Forelimb muscle (tissue), 1 donor: ENCODE measurements around the gene HLA-DQA2. TPM values are rescaled to one million over a fixed set of nuclear protein-coding genes. Genes with fewer than 3 reads are reported as not detected.
"Not testable (repeated sequence)": the region's sequence is repeated elsewhere in the genome, so short reads cannot be mapped to it uniquely, and the experiment has no call there.

ENCODE experiments used
- DNase-seq: peaks from one replicate; pipeline ENCODE4 v3.0.0-alpha.2; 2013; ENCODE audit warnings: low read depth
- polyA plus RNA-seq: library from polyadenylated mRNA; unstranded; fragments of 120-200 nt; gene quantifications from one replicate; pipeline ENCODE4 v1.2.1, GENCODE V29; 2013; ENCODE audit not compliant: insufficient read length

The HLA-DQA2 gene
- polyA plus RNA-seq, 1 donor: 0.27 TPM

GRCh38 chr6:32779036-32779435, 37.8 kb downstream of the HLA-DQA2 start:
- no peak for DNase-seq

- DNase-seq: not testable (repeated sequence)
Observed at GRCh38 chr6:32782923-32783322, 41.7 kb downstream of the HLA-DQA2 start.

- DNase-seq: peak; percentile 35
Observed at GRCh38 chr6:32785781-32786533, 44.8 kb downstream of the HLA-DQA2 start.

GRCh38 chr6:32790306-32790705, 49.1 kb downstream of the HLA-DQA2 start:
- DNase-seq: no peak

GRCh38 chr6:32792901-32793435, 51.8 kb downstream of the HLA-DQA2 start:
- DNase-seq: no peak

GRCh38 chr6:32794510-32794909, 53.3 kb downstream of the HLA-DQA2 start:
- no peak for DNase-seq

Other genes starting within 250 kb of the HLA-DQA2 start
- 3.0 TPM for gene HLA-DRB5, start 211.1 kb upstream of the HLA-DQA2 start, polyA plus RNA-seq
- gene HLA-DRB1, start 151.5 kb upstream of the HLA-DQA2 start, polyA plus RNA-seq: 9.4 TPM
- gene HLA-DQA1, start 104.0 kb upstream of the HLA-DQA2 start, polyA plus RNA-seq: 1.7 TPM
- gene HLA-DQB1, start 74.7 kb upstream of the HLA-DQA2 start, polyA plus RNA-seq: 1.6 TPM
- 0.32 TPM for gene HLA-DQB2, start 22.1 kb downstream of the HLA-DQA2 start, polyA plus RNA-seq
- 0.30 TPM for gene HLA-DOB, start 75.6 kb downstream of the HLA-DQA2 start, polyA plus RNA-seq
- gene TAP2, start 97.3 kb downstream of the HLA-DQA2 start, polyA plus RNA-seq: 3.8 TPM
- 11.8 TPM for gene PSMB8, start 102.7 kb downstream of the HLA-DQA2 start, polyA plus RNA-seq
- 9.6 TPM for gene TAP1, start 112.3 kb downstream of the HLA-DQA2 start, polyA plus RNA-seq
- gene PSMB9, start 112.8 kb downstream of the HLA-DQA2 start, polyA plus RNA-seq: 4.1 TPM
- 4.8 TPM for gene HLA-DMB, start 199.6 kb downstream of the HLA-DQA2 start, polyA plus RNA-seq
- gene HLA-DMA, start 211.7 kb downstream of the HLA-DQA2 start, polyA plus RNA-seq: 12.6 TPM
- gene BRD2, start 227.2 kb downstream of the HLA-DQA2 start, polyA plus RNA-seq: 150 TPM